ENCODE results near the gene TESPA1. TPM values are rescaled to one million over a fixed set of nuclear protein-coding genes. Genes with fewer than 3 reads are reported as not detected.
"Not testable (repeated sequence)": the region's sequence is repeated elsewhere in the genome, so short reads cannot be mapped to it uniquely, and the experiment has no call there.

TESPA1 gene
- polyA plus RNA-seq, 4 donors = 0.24 to 0.97 (median 0.37) TPM

GRCh38 chr12:54986773-54987172 lies 2.2 kb upstream of the TESPA1 start:
- not testable (repeated sequence) for DNase-seq (ENCODE audit: low read depth in 4 of 4, low spot score in 2 of 4)

GRCh38 chr12:54983536-54984101 lies 943 bp downstream of the TESPA1 start:
- no peak for DNase-seq (ENCODE audit: low read depth in 4 of 4, low spot score in 2 of 4)

- DNase-seq (ENCODE audit: low read depth in 4 of 4, low spot score in 2 of 4) = no peak
These were observed 2.8 kb downstream of the TESPA1 start for GRCh38 chr12:54981796-54982195.

- DNase-seq (ENCODE audit: low read depth in 4 of 4, low spot score in 2 of 4) = no peak
These were observed 4.2 kb downstream of the TESPA1 start for GRCh38 chr12:54980341-54980740.

- no peak for DNase-seq (ENCODE audit: low read depth in 4 of 4, low spot score in 2 of 4)
These were observed 6.7 kb downstream of the TESPA1 start for GRCh38 chr12:54977857-54978256.

GRCh38 chr12:54977155-54977554 lies 7.4 kb downstream of the TESPA1 start:
- DNase-seq (ENCODE audit: low read depth in 4 of 4, low spot score in 2 of 4) = no peak

GRCh38 chr12:54975875-54976274 lies 8.7 kb downstream of the TESPA1 start:
- DNase-seq (ENCODE audit: low read depth in 4 of 4, low spot score in 2 of 4) = no peak

GRCh38 chr12:54975272-54975671 lies 9.3 kb downstream of the TESPA1 start:
- no peak for DNase-seq (ENCODE audit: low read depth in 4 of 4, low spot score in 2 of 4)

- DNase-seq (ENCODE audit: low read depth in 4 of 4, low spot score in 2 of 4) = no peak
These were observed 10.3 kb downstream of the TESPA1 start for GRCh38 chr12:54974279-54974678.

- no peak for DNase-seq (ENCODE audit: low read depth in 4 of 4, low spot score in 2 of 4)
These were observed 11.0 kb downstream of the TESPA1 start for GRCh38 chr12:54973556-54973955.

GRCh38 chr12:54970741-54971140 lies 13.8 kb downstream of the TESPA1 start:
- no peak for DNase-seq (ENCODE audit: low read depth in 4 of 4, low spot score in 2 of 4)

GRCh38 chr12:54968181-54968730 lies 16.3 kb downstream of the TESPA1 start:
- DNase-seq (ENCODE audit: low read depth in 4 of 4, low spot score in 2 of 4) = no peak

- DNase-seq (ENCODE audit: low read depth in 4 of 4, low spot score in 2 of 4) = no peak
These were observed 17.1 kb downstream of the TESPA1 start for GRCh38 chr12:54967461-54967860.

GRCh38 chr12:54961190-54961589 lies 23.4 kb downstream of the TESPA1 start:
- no peak for DNase-seq (ENCODE audit: low read depth in 4 of 4, low spot score in 2 of 4)

- no peak for DNase-seq (ENCODE audit: low read depth in 4 of 4, low spot score in 2 of 4)
These were observed 25.1 kb downstream of the TESPA1 start for GRCh38 chr12:54959291-54960018.

- DNase-seq (ENCODE audit: low read depth in 4 of 4, low spot score in 2 of 4) = peak; percentile 34 to 68 (median 40)
These were observed 26.4 kb downstream of the TESPA1 start for GRCh38 chr12:54958048-54958658.

GRCh38 chr12:54956818-54957641 lies 27.5 kb downstream of the TESPA1 start:
- DNase-seq (ENCODE audit: low read depth in 4 of 4, low spot score in 2 of 4) = no peak

- no peak for DNase-seq (ENCODE audit: low read depth in 4 of 4, low spot score in 2 of 4)
These were observed 28.2 kb downstream of the TESPA1 start for GRCh38 chr12:54956322-54956721.

- no peak for DNase-seq (ENCODE audit: low read depth in 4 of 4, low spot score in 2 of 4)
These were observed 29.8 kb downstream of the TESPA1 start for GRCh38 chr12:54954801-54955200.

GRCh38 chr12:54954228-54954627 lies 30.3 kb downstream of the TESPA1 start:
- DNase-seq (ENCODE audit: low read depth in 4 of 4, low spot score in 2 of 4) = no peak
